Measurements from ENCODE around the gene GARIN5A.
A peak's percentile ranks its signal among the peaks of the same experiment; 100 is the strongest.
"Not testable (repeated sequence)": the region's sequence is repeated elsewhere in the genome, so short reads cannot be mapped to it uniquely, and the experiment has no call there.

The GARIN5A gene

GRCh38 chr19:50461066-50461875, 15.4 kb downstream of the GARIN5A start:
- DNase-seq = peak; percentile 70

- DNase-seq = no peak
These were observed 16.4 kb downstream of the GARIN5A start for GRCh38 chr19:50460161-50460765.

GRCh38 chr19:50459638-50460037, 17.0 kb downstream of the GARIN5A start:
- DNase-seq = no peak

- DNase-seq = no peak
These were observed 17.6 kb downstream of the GARIN5A start for GRCh38 chr19:50459067-50459456.

- no peak for DNase-seq
These were observed 18.1 kb downstream of the GARIN5A start for GRCh38 chr19:50458396-50459066.

- DNase-seq = no peak
These were observed 19.3 kb downstream of the GARIN5A start for GRCh38 chr19:50457300-50457699.

GRCh38 chr19:50455992-50456391, 20.7 kb downstream of the GARIN5A start:
- no peak for DNase-seq

GRCh38 chr19:50453243-50453642, 23.4 kb downstream of the GARIN5A start:
- no peak for DNase-seq

- no peak for DNase-seq
These were observed 25.5 kb downstream of the GARIN5A start for GRCh38 chr19:50451223-50451534.

- no peak for DNase-seq
These were observed 26.1 kb downstream of the GARIN5A start for GRCh38 chr19:50450369-50451222.

GRCh38 chr19:50449236-50449899, 27.3 kb downstream of the GARIN5A start:
- DNase-seq = no peak

- no peak for DNase-seq
These were observed 28.9 kb downstream of the GARIN5A start for GRCh38 chr19:50447750-50448149.

- DNase-seq = no peak
These were observed 29.6 kb downstream of the GARIN5A start for GRCh38 chr19:50447053-50447452.

- no peak for DNase-seq
These were observed 32.6 kb downstream of the GARIN5A start for GRCh38 chr19:50444059-50444458.

- DNase-seq = not testable (repeated sequence)
These were observed 37.5 kb downstream of the GARIN5A start for GRCh38 chr19:50439130-50439529.

GRCh38 chr19:50437862-50438449, 38.7 kb downstream of the GARIN5A start:
- DNase-seq = no peak

- no peak for DNase-seq
These were observed 41.0 kb downstream of the GARIN5A start for GRCh38 chr19:50435627-50436026.

GRCh38 chr19:50435221-50435620, 41.4 kb downstream of the GARIN5A start:
- DNase-seq = no peak

- DNase-seq = no peak
These were observed 42.1 kb downstream of the GARIN5A start for GRCh38 chr19:50434525-50434924.

- DNase-seq = no peak
These were observed 43.2 kb downstream of the GARIN5A start for GRCh38 chr19:50433201-50434180.

Data from right hindlimb (tissue), 1 donor.